Motor neuron (in vitro differentiated cells): ENCODE data around the gene GRAP2. TPM values are rescaled to one million over a fixed set of nuclear protein-coding genes. Genes with fewer than 3 reads are reported as not detected.

Source experiments
- ATAC-seq, 8 experiments: fragments of 200-7000 bp; cut with Tn5 transposase; replicated peaks in 6 of 8; 2 replicates each; pipeline ENCODE4 v1.8.0; 2021; ENCODE audit warnings: mild to moderate bottlenecking in 8 of 8, moderate library complexity in 8 of 8
- H3K27ac ChIP-seq, 2 donors: fragments of 250-450 bp; sonication (Bioruptor Pico); 2 replicates each; pipeline ENCODE4 v1.9.0; 2021; ENCODE audit warnings: antibody characterized with exemption in 2 of 2, mild to moderate bottlenecking in 2 of 2, moderate library complexity in 1 of 2
- H3K4me1 ChIP-seq, 2 donors: fragments of 250-450 bp; sonication (Bioruptor Pico); replicated peaks in 1 of 2; 2 replicates each; pipeline ENCODE4 v1.6.1; 2021; ENCODE audit warnings: antibody characterized with exemption in 2 of 2, mild to moderate bottlenecking in 2 of 2, moderate library complexity in 1 of 2
- H3K4me3 ChIP-seq, 5 donors: fragments of 250-450 bp; sonication (Bioruptor Pico); 2 replicates each; pipeline ENCODE4 v1.9.0; 2021; ENCODE audit warnings: antibody characterized with exemption in 5 of 5, mild to moderate bottlenecking in 5 of 5, moderate library complexity in 4 of 5
- WGBS, 10 experiments: fragments of 450-650 bp; shearing (Covaris generic); methylation state at CpG; one replicate each; pipeline ENCODE4 v1.0.0; 2022; 5-methylcytosine and 5-hydroxymethylcytosine counted together
- in situ Hi-C, 9 experiments: fragments of 400-800 bp; cut with MboI; loops; one replicate each; pipeline ENCODE4 v1.15.0; 2021; ENCODE audit warnings: low sequenced_read_pairs in 9 of 9, low pct_unique_long_range_greater_than_20kb in 2 of 9; ENCODE audit not compliant: unreplicated experiment in 9 of 9
- total RNA-seq, 8 experiments: library from RNA; unstranded; fragments of 300-600 nt; gene quantifications; 2 replicates each; pipeline versions ENCODE4 v1.2.3 to v1.2.4, GENCODE V29; 2022

Gene GRAP2
- total RNA-seq, 8 experiments from 2014 or later = 0.46 to 1.2 (median 0.76) TPM; not detected in 3

DNA sequence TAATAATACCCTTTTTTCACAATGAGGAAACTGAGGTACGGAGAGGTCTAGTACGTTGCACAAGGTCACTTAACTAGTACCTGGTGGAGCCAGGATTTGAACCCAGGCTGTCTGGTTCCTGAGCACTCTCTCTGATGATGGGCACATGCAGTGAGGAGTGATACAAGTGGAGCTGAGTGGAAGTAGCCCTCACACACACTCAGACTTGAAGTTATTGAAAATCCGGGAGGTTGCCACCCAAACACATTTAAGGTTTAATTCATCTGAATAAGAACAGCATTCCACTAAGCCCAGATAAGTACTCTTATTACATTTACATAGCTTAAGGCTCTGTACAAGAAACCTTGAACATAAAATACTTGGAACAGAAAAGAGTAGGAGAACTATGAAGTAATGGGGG, 4.8 kb downstream of the GRAP2 start:
- H3K4me1 ChIP-seq = peaks cover 2 to 9% of the 10 kb centered on the region in 2 donors
- no peak overlapping the region for H3K4me3 ChIP-seq
- peak in 2 of 8 experiments; percentile 60 to 63 for ATAC-seq
- in situ Hi-C loops = no loop called here
- no peak overlapping the region for H3K27ac ChIP-seq
- WGBS, 10 experiments = 0 to 100% (median 78%) methylated on average over 1 to 3 of the region's 3 CpGs; no CpG with 5 or more reads in 2 of the 10 experiments

GRCh38 chr22:39906207-39906606, 5.3 kb downstream of the GRAP2 start:
- peak in 6 of 8 experiments; percentile 17 to 75 (median 60) for ATAC-seq
- in situ Hi-C loops = no loop called here
- H3K27ac ChIP-seq = no peak overlapping the region
- WGBS, 10 experiments = 47 to 67% (median 61%) methylated on average over 2 to 3 of the region's 3 CpGs; no CpG with 5 or more reads in 1 of the 10 experiments
- H3K4me1 ChIP-seq = peaks cover 2 to 9% of the 10 kb centered on the region in 2 donors
- H3K4me3 ChIP-seq = no peak overlapping the region

DNA sequence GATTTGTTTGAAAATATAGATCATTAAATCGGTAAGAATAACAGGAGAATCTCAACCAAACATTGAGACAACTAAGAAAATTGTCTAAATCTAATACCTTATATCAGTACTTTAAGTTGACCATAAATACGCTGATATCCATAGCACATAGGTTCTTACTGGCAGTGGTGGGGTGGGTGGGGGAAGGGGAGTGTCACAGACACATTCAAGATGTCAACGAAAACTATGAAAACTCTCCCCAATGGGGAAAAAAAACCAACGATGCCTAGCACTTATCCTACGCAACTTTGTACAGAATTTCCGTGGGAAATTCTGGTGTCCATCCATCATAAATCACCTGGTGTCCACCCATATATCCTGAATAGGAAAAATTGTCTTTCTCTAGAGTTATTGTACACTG, 6.2 kb downstream of the GRAP2 start:
- Histone ChIP-seq H3K27ac (no peak overlapping the region), H3K4me1 (peaks cover 2 to 9% of the 10 kb centered on the region in 2 donors), H3K4me3 (no peak overlapping the region)
- in situ Hi-C loops = no loop called here
- no peak for ATAC-seq
- WGBS, 10 experiments = 42 to 100% (median 68%) methylated on average over 1 to 5 of the region's 6 CpGs; no CpG with 5 or more reads in 2 of the 10 experiments

DNA sequence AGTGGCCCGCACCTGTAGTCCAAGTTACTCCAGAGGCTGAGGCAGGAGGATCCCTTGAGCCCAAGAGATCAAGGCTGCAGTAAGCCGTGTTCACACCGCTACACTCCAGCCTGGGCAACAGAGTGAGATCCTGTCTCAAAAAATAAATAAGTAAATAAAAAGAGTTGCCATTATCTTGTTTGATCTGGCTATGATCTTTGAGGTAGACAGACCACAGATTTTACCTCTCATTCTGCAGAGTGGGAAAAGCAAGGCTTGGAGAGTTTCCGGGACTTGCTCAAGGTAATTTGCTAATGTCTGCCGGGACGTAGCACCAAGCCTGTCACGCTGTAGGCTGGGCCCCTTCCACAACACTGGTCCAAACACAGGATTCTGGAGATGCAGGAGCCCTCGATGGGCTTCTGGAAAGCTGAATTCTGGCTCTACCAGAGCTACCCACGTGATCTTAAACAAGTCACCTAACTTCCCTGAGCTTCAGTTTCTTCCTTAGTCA, 6.8 kb downstream of the GRAP2 start:
- Histone ChIP-seq H3K27ac (no peak overlapping the region), H3K4me1 (peaks cover 2 to 9% of the 10 kb centered on the region in 2 donors), H3K4me3 (no peak overlapping the region)
- in situ Hi-C loops = no loop called here
- 36 to 100% (median 86%) methylated on average over 1 to 6 of the region's 9 CpGs; no CpG with 5 or more reads in 1 of the 10 experiments for WGBS, 10 experiments
- ATAC-seq = no peak

- WGBS, 10 experiments = 67 to 100% (median 90%) methylated on average over 1 to 2 of the region's 2 CpGs; no CpG with 5 or more reads in 7 of the 10 experiments
- in situ Hi-C loops = no loop called here
- H3K4me1 ChIP-seq = peaks cover 2 to 9% of the 10 kb centered on the region in 2 donors
- no peak for ATAC-seq
- H3K4me3 ChIP-seq = no peak overlapping the region
- no peak overlapping the region for H3K27ac ChIP-seq
These were observed 7.3 kb downstream of the GRAP2 start for GRCh38 chr22:39908136-39908535.

GRCh38 chr22:39908737-39909136, 7.9 kb downstream of the GRAP2 start:
- no peak overlapping the region for H3K4me3 ChIP-seq
- in situ Hi-C loops = no loop called here
- peak in 5 of 8 experiments; percentile 36 to 88 (median 56) for ATAC-seq
- 0 to 88% (median 16%) methylated on average over 2 to 5 of the region's 5 CpGs; no CpG with 5 or more reads in 4 of the 10 experiments for WGBS, 10 experiments
- H3K27ac ChIP-seq = no peak overlapping the region
- peaks cover 6 to 9% of the 10 kb centered on the region in 2 donors for H3K4me1 ChIP-seq

- Histone ChIP-seq H3K4me1 (peaks cover 16 to 21% of the 10 kb centered on the region in 2 donors), H3K27ac (no peak overlapping the region), H3K4me3 (no peak overlapping the region)
- 14 to 98% (median 80%) methylated on average over 3 to 9 of the region's 9 CpGs; no CpG with 5 or more reads in 1 of the 10 experiments for WGBS, 10 experiments
- in situ Hi-C loops = no loop called here
- ATAC-seq = no peak
These were observed 10.2 kb downstream of the GRAP2 start for GRCh38 chr22:39910876-39911613.

DNA sequence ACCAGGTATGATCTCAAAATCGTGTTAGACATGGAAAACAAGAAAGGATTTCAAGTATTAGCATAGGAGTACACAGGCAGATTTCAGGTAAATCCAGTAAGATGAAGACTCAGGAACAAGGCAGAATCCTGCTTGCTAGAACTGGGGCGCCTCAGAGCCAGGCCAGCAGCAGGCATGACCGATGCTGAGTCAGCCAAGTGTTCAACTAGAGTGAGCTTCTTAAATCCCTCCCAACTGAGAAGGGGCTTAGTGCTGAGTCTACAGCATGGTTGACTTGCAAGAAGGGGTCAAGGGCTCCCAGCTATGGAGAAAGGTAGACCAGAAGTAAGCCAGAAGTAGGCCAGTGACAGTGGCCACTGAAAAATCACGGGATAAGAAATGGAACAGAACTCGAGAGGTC, 12.4 kb downstream of the GRAP2 start:
- Histone ChIP-seq H3K27ac (no peak overlapping the region), H3K4me3 (no peak overlapping the region), H3K4me1 (peaks cover 13 to 28% of the 10 kb centered on the region in 2 donors)
- no peak for ATAC-seq
- in situ Hi-C loops = no loop called here
- WGBS, 10 experiments = 0 to 100% (median 80%) methylated on average over 1 to 4 of the region's 5 CpGs; no CpG with 5 or more reads in 3 of the 10 experiments

- peaks cover 13 to 28% of the 10 kb centered on the region in 2 donors for H3K4me1 ChIP-seq
- ATAC-seq = peak in 1 of 8 experiments; percentile 11
- 17 to 83% (median 50%) methylated on average over 1 to 2 of the region's 2 CpGs; no CpG with 5 or more reads in 1 of the 10 experiments for WGBS, 10 experiments
- H3K4me3 ChIP-seq = no peak overlapping the region
- H3K27ac ChIP-seq = no peak overlapping the region
- in situ Hi-C loops = no loop called here
These were observed 13.0 kb downstream of the GRAP2 start for GRCh38 chr22:39913886-39914285.

GRCh38 chr22:39914584-39914983, 13.7 kb downstream of the GRAP2 start:
- H3K27ac ChIP-seq = no peak overlapping the region
- H3K4me1 ChIP-seq = peaks cover 13 to 28% of the 10 kb centered on the region in 2 donors
- in situ Hi-C loops = no loop called here
- ATAC-seq = no peak
- 57 to 100% (median 94%) methylated on average over 3 to 9 of the region's 9 CpGs for WGBS, 10 experiments
- no peak overlapping the region for H3K4me3 ChIP-seq

GRCh38 chr22:39915295-39915726, 14.4 kb downstream of the GRAP2 start:
- in situ Hi-C loops = no loop called here

DNA sequence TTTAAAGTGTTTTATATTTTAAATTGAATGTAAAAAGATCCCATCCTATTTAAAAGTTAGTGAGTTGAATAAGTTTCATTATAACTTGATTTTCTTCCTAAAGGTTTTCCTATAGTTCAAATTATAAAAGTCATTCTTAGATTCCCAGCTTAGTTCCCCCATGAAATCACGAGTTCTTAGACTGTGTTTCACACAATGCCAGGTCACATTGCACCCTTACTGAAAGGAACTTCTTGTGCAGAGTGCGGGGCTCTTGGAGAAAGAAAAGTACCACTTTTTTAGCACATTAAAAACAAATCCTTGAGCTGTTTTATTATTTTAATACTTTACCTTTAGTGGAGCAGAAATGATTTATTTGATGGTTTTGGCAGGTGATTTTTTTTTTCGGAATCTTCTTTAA, 15.6 kb downstream of the GRAP2 start:
- 0 to 100% (median 82%) methylated on average over 1 to 3 of the region's 3 CpGs; no CpG with 5 or more reads in 1 of the 10 experiments for WGBS, 10 experiments
- no peak overlapping the region for H3K27ac ChIP-seq
- no peak overlapping the region for H3K4me3 ChIP-seq
- in situ Hi-C loops = no loop called here
- no peak for ATAC-seq
- H3K4me1 ChIP-seq = peaks cover 13 to 36% of the 10 kb centered on the region in 2 donors

More at GRCh38 chr22:39915295-39915726, 14.4 kb downstream of the GRAP2 start:
- Histone ChIP-seq H3K4me3 (no peak overlapping the region), H3K27ac (no peak overlapping the region), H3K4me1 (peaks cover 13 to 33% of the 10 kb centered on the region in 2 donors)
- 0 to 51% (median 22%) methylated on average over 1 to 4 of the region's 4 CpGs; no CpG with 5 or more reads in 3 of the 10 experiments for WGBS, 10 experiments
- ATAC-seq = peak in 6 of 8 experiments; percentile 25 to 79 (median 52)

DNA sequence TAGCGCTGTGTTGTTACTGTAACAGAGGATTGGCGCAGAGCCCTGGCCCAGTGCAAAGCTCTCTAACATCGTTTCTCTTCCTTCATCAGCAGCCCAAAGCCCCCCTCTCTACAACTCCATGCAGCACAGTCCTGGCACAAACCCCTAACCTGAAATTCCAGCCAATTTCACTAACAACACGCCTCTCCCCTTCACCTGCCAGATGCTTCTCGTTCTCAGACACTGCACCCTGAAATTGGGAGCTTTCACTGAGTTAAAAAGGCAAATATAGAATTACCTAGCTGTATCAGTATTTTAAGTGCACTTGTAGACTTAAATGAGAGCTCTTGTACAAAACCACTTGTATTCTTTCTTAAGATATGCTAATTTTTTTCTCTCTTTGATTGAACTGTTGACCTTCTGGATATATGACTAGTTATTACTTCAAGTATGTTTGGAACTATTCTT, 16.3 kb downstream of the GRAP2 start:
- no peak overlapping the region for H3K4me3 ChIP-seq
- no peak for ATAC-seq
- H3K4me1 ChIP-seq = peaks cover 13 to 36% of the 10 kb centered on the region in 2 donors
- in situ Hi-C loops = no loop called here
- 0 to 91% (median 72%) methylated on average over 1 to 5 of the region's 5 CpGs; no CpG with 5 or more reads in 1 of the 10 experiments for WGBS, 10 experiments
- no peak overlapping the region for H3K27ac ChIP-seq
